Skeletal muscle tissue (tissue), 4 donors: Measurements from ENCODE around the gene SYCE1L. TPM values are rescaled to one million over a fixed set of nuclear protein-coding genes. Genes with fewer than 3 reads are reported as not detected.

ENCODE experiments used
- H3K27ac ChIP-seq: one replicate; pipeline ENCODE4 v1.7.0; 2013; ENCODE audit warnings: mild to moderate bottlenecking, low read depth, low read length, inconsistent platforms
- H3K27me3 ChIP-seq, 3 donors: one replicate each; pipeline ENCODE4 v1.7.0; 2013; ENCODE audit warnings: low read length in 3 of 3; ENCODE audit not compliant: control insufficient read depth in 3 of 3, insufficient read depth in 3 of 3
- H3K36me3 ChIP-seq, 3 donors: one replicate each; pipeline ENCODE4 v1.7.0; 2013; ENCODE audit warnings: low read length in 3 of 3; ENCODE audit not compliant: control insufficient read depth in 3 of 3, insufficient read depth in 3 of 3
- H3K4me1 ChIP-seq, 3 donors: one replicate each; pipeline ENCODE4 v1.7.0; 2013; ENCODE audit warnings: low read length in 3 of 3, mild to moderate bottlenecking in 3 of 3; ENCODE audit not compliant: control insufficient read depth in 3 of 3, insufficient read depth in 3 of 3
- H3K4me3 ChIP-seq, 3 donors: one replicate each; pipeline ENCODE4 v1.7.0; 2013; ENCODE audit warnings: low read length in 3 of 3
- H3K9ac ChIP-seq, 3 donors: one replicate each; pipeline ENCODE4 v1.7.0; 2013; ENCODE audit warnings: low read length in 3 of 3, mild to moderate bottlenecking in 3 of 3, moderate library complexity in 2 of 3, low read depth in 1 of 3
- H3K9me3 ChIP-seq, 3 donors: one replicate each; pipeline ENCODE4 v1.7.0; 2013; ENCODE audit warnings: low read length in 3 of 3; ENCODE audit not compliant: control insufficient read depth in 3 of 3
- total RNA-seq: library from RNA; depleted of rRNA; stranded (reverse); fragments of >200 nt; gene quantifications from one replicate; pipeline ENCODE4 v1.2.3, GENCODE V29; 2014
- donor health status: Osteomylitis.

Gene SYCE1L
- total RNA-seq, 1 donor from 2014 or later, result 0.52 TPM

- Histone ChIP-seq H3K4me1 (no peaks in the 10 kb centered on the region), H3K9me3 (no peaks in the 10 kb centered on the region), H3K4me3 (no peak overlapping the region), H3K9ac (no peak overlapping the region), H3K36me3 (no peaks in the 10 kb centered on the region), H3K27me3 (peaks cover 0 to 3% (median 0%) of the 10 kb centered on the region in 3 donors), H3K27ac (no peak overlapping the region)
Measured at GRCh38 chr16:77219437-77219836, 20.2 kb downstream of the SYCE1L start.

- H3K4me3 ChIP-seq, result no peak overlapping the region
- H3K27me3 ChIP-seq, result no peaks in the 10 kb centered on the region
Measured at GRCh38 chr16:77220427-77220826, 21.2 kb downstream of the SYCE1L start.

GRCh38 chr16:77221482-77221881 is 22.3 kb downstream of the SYCE1L start:
- H3K27ac ChIP-seq, result no peak overlapping the region

More at GRCh38 chr16:77220427-77220826, 21.2 kb downstream of the SYCE1L start:
- no peaks in the 10 kb centered on the region for H3K4me1 ChIP-seq
- H3K27ac ChIP-seq, result no peak overlapping the region
- H3K9ac ChIP-seq, result no peak overlapping the region
- no peaks in the 10 kb centered on the region for H3K9me3 ChIP-seq
- H3K36me3 ChIP-seq, result no peaks in the 10 kb centered on the region

GRCh38 chr16:77223184-77223583 is 24.0 kb downstream of the SYCE1L start:
- no peaks in the 10 kb centered on the region for H3K4me1 ChIP-seq
- H3K27me3 ChIP-seq, result peaks cover 0 to 2% (median 2%) of the 10 kb centered on the region in 3 donors
- no peaks in the 10 kb centered on the region for H3K36me3 ChIP-seq
- H3K27ac ChIP-seq, result no peak overlapping the region
- H3K9ac ChIP-seq, result no peak overlapping the region
- no peaks in the 10 kb centered on the region for H3K9me3 ChIP-seq
- no peak overlapping the region for H3K4me3 ChIP-seq

More at GRCh38 chr16:77221482-77221881, 22.3 kb downstream of the SYCE1L start:
- no peaks in the 10 kb centered on the region for H3K4me1 ChIP-seq
- H3K36me3 ChIP-seq, result no peaks in the 10 kb centered on the region
- H3K9me3 ChIP-seq, result no peaks in the 10 kb centered on the region
- no peaks in the 10 kb centered on the region for H3K27me3 ChIP-seq
- no peak overlapping the region for H3K4me3 ChIP-seq
- H3K9ac ChIP-seq, result no peak overlapping the region

- H3K9ac ChIP-seq, result no peak overlapping the region
- H3K27ac ChIP-seq, result no peak overlapping the region
- H3K36me3 ChIP-seq, result no peaks in the 10 kb centered on the region
- H3K4me3 ChIP-seq, result no peak overlapping the region
- H3K9me3 ChIP-seq, result no peaks in the 10 kb centered on the region
- H3K27me3 ChIP-seq, result peaks cover 0 to 6% (median 3%) of the 10 kb centered on the region in 3 donors
- H3K4me1 ChIP-seq, result no peaks in the 10 kb centered on the region
Measured at GRCh38 chr16:77225182-77225581, 26.0 kb downstream of the SYCE1L start.

- Histone ChIP-seq H3K36me3 (no peaks in the 10 kb centered on the region), H3K9me3 (no peaks in the 10 kb centered on the region), H3K9ac (no peak overlapping the region), H3K27me3 (peaks cover 2 to 6% (median 3%) of the 10 kb centered on the region in 3 donors), H3K27ac (no peak overlapping the region), H3K4me1 (no peaks in the 10 kb centered on the region), H3K4me3 (no peak overlapping the region)
Measured at GRCh38 chr16:77227745-77228144, 28.5 kb downstream of the SYCE1L start.

- no peak overlapping the region for H3K27ac ChIP-seq
- no peak overlapping the region for H3K9ac ChIP-seq
- H3K4me3 ChIP-seq, result no peak overlapping the region
- peaks cover 2 to 4% (median 2%) of the 10 kb centered on the region in 3 donors for H3K4me1 ChIP-seq
- no peaks in the 10 kb centered on the region for H3K36me3 ChIP-seq
- H3K9me3 ChIP-seq, result no peaks in the 10 kb centered on the region
- H3K27me3 ChIP-seq, result peaks cover 7 to 14% (median 7%) of the 10 kb centered on the region in 3 donors
Measured at GRCh38 chr16:77231047-77231446, 31.8 kb downstream of the SYCE1L start.

- Histone ChIP-seq H3K4me1 (peaks cover 2 to 7% (median 2%) of the 10 kb centered on the region in 3 donors), H3K36me3 (no peaks in the 10 kb centered on the region), H3K27me3 (peaks cover 4 to 8% (median 7%) of the 10 kb centered on the region in 3 donors), H3K9ac (no peak overlapping the region), H3K27ac (no peak overlapping the region), H3K9me3 (no peaks in the 10 kb centered on the region), H3K4me3 (no peak overlapping the region)
Measured at GRCh38 chr16:77233799-77234519, 34.8 kb downstream of the SYCE1L start.

- Histone ChIP-seq H3K27ac (no peak overlapping the region), H3K9ac (no peak overlapping the region), H3K4me3 (no peak overlapping the region), H3K27me3 (peaks cover 4 to 8% (median 7%) of the 10 kb centered on the region in 3 donors), H3K9me3 (no peaks in the 10 kb centered on the region), H3K4me1 (peaks cover 2 to 7% (median 2%) of the 10 kb centered on the region in 3 donors), H3K36me3 (no peaks in the 10 kb centered on the region)
Measured at GRCh38 chr16:77234611-77235010, 35.4 kb downstream of the SYCE1L start.

- no peaks in the 10 kb centered on the region for H3K36me3 ChIP-seq
- H3K27ac ChIP-seq, result no peak overlapping the region
- H3K4me3 ChIP-seq, result peak overlapping the region in 2 of 3 donors; percentile 42 to 67
- peaks cover 4 to 8% (median 7%) of the 10 kb centered on the region in 3 donors for H3K27me3 ChIP-seq
- H3K9ac ChIP-seq, result no peak overlapping the region
- peaks cover 2 to 7% (median 2%) of the 10 kb centered on the region in 3 donors for H3K4me1 ChIP-seq
- no peaks in the 10 kb centered on the region for H3K9me3 ChIP-seq
Measured at GRCh38 chr16:77236063-77236511, 36.9 kb downstream of the SYCE1L start.
